Measurements from ENCODE around the gene TSPAN18.

The TSPAN18 gene

GRCh38 chr11:44780940-44781631 is 54.3 kb downstream of the TSPAN18 start:
- no peak for DNase-seq

GRCh38 chr11:44781655-44782054 is 54.9 kb downstream of the TSPAN18 start:
- DNase-seq = no peak

- no peak for DNase-seq
Measured at GRCh38 chr11:44782478-44782877, 55.7 kb downstream of the TSPAN18 start.

GRCh38 chr11:44784436-44784760 is 57.6 kb downstream of the TSPAN18 start:
- no peak for DNase-seq

- DNase-seq = no peak
Measured at GRCh38 chr11:44784851-44785250, 58.1 kb downstream of the TSPAN18 start.

GRCh38 chr11:44785856-44786607 is 59.3 kb downstream of the TSPAN18 start:
- no peak for DNase-seq

GRCh38 chr11:44787070-44787469 is 60.3 kb downstream of the TSPAN18 start:
- DNase-seq = no peak

DNA sequence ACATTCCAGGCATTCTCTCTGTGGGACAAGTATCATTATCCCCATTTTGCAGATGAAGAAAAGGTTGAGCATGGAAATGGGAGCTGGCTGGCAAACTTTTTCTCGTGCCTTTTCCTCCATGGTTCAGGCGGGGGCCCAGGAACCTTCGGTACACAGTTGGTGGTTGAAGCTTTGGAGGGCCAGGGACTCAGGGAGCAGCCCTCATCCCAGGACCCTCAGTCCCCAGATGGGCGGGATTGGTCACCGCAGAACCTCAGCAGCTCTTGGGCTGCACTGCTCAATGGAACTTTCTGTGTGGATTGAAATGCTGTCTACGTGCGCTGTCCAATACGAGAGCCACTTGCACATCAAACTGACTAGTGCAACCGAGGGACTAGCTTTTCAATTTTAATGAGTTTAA is 61.2 kb downstream of the TSPAN18 start:
- no peak for DNase-seq

GRCh38 chr11:44788536-44789261 is 61.9 kb downstream of the TSPAN18 start:
- DNase-seq = no peak

DNA sequence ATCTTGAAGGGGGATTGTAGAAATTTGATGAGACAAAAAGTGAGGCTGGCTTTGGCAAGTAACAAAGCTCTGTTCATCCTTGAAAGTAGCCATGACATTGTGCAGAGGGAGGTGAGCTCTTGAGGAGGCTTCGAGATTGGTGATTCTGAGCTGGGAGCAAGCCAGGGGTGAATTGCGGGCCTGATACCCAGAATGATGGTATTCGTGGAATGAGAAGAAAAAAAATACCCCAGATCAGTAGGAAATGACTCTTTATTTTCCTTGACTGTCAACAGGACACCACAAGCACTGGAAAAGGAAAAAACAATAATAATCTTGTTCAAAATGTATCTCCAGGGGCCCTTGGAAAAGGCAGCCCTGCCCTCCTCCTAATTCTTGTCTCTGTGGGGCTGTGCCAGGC is 62.7 kb downstream of the TSPAN18 start:
- DNase-seq = no peak

GRCh38 chr11:44790211-44790610 is 63.4 kb downstream of the TSPAN18 start:
- no peak for DNase-seq

DNA sequence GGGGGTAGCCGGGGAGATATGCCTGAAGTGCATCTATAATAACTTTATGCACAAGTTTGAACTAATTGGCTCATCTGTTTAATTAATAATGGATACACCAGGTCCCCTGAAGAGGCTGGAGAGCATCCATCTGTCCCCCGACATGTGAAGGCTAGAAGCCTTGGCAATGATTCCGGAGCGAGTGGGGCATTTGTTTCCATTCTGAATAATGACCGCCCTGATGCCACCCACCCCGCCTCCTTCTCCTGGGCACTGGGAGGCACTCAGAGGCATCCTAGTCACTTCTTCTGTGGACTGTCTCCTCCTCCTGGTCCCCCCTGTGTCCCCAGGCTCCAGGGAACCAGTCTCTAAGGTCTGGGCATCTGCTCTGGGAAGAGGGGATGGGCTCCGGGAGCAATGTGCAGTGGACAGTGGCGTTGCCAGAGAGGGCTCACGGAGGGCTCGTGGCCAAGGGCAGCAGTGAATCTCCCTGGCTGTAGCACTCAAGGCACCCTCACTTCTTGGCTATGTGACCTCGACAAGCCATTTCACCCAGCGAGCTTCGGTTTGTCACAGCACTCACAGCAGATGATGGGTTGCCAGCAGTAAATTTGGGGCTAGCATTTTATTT is 64.7 kb downstream of the TSPAN18 start:
- no peak for DNase-seq

GRCh38 chr11:44792171-44792570 is 65.4 kb downstream of the TSPAN18 start:
- no peak for DNase-seq

DNA sequence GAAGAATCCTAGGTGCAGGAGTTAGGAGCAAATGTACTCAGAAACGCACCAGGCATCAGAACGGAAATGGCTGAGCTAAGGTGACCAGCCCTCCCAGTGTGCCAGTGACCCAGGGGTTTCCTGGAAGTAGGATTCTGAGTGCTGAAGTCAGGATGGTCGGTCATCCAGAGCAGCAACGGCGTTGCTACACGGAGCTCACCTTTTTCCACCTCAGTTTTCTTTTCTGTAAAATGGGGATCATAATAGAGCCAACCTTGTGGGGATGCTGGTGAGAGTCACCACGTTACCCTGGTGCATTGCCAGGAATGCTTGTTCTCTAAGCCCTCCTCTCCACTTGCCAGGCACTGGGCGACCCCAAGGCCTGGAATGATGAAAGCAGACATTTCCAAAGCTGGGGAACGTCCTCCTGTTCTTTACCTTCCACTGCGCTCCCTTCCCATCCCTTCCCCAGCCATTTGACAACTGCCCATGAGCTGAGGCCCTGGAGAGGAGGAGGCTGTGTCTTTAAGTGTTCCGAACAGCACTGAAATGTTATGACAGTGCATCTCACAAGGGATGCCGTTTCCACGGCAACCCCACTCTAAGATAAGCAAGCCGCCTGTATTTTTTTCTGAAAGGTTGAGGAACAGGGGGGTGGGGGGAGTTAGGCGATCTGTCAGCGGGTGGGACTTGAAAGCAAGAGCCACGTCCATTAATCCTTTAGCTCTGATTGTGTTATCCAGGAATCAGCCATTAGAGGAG is 66.8 kb downstream of the TSPAN18 start:
- no peak for DNase-seq

GRCh38 chr11:44795803-44796535 is 69.2 kb downstream of the TSPAN18 start:
- no peak for DNase-seq

GRCh38 chr11:44797051-44797450 is 70.3 kb downstream of the TSPAN18 start:
- no peak for DNase-seq

DNA sequence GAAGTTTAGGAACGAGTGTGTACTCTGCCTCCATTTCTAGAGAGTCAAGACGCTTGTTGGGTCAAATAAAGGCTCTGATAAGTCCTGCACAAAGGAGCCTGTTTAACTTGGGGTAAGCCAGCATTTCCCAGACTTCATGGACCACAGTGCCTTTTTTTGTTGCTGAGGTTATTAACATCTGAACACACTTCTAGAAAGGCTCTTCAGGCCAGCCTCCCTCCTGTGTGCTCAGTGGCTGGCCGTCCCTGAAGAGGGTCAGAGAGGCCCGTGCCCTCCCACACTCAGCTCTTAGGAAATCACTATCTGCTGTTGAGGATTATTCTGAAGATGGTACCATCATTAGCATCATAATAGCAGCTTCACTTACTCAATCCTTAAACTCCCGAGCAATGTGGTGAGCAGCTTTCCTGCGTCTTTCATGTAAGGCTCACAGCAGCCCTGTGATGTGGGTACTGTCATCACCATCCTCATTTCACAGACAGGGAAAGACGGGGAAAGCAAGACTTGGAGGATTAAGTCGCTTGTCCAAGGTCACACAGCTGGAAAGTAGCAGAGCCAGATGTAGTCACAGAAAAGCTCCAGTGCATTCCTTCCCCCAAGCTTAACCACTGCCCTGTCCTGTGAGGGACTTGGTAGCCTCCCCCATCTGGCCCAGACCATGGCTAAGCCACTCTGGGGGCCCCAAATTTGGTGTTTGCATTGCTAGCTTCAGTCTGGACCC is 71.3 kb downstream of the TSPAN18 start:
- DNase-seq = no peak

GRCh38 chr11:44798607-44798972 is 71.8 kb downstream of the TSPAN18 start:
- DNase-seq = no peak

- no peak for DNase-seq
Measured at GRCh38 chr11:44799012-44799411, 72.2 kb downstream of the TSPAN18 start.

GRCh38 chr11:44802347-44802746 is 75.6 kb downstream of the TSPAN18 start:
- no peak for DNase-seq

DNA sequence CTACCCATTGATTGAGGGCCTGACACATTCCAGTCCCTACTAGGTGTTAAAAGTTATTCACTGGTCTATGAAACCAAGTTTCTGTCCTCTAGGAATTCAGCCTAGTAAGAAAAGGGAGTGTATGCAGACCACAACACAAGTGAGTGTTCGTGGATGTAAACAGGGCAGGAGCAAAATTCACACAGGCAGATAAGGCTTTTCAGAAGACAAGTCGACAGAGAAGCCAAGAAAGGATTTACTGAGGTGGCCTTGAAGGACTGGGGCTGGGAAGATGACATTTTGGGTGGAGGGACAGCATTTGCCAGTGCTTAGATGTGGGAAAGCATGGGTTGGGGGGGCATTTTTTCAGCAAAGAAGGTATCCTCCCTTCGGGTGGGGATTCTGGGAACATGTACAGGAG is 76.2 kb downstream of the TSPAN18 start:
- no peak for DNase-seq

Data from NCI-H1092 treated with DMSO at 0.1 percent for 48 hours (cell line).